Activated T-cell treated with anti-CD3 and anti-CD28 coated beads, Interleukin-2, amount 50 U/mL, for 4 hours (primary cell): Measurements from ENCODE around the gene TAL1. TPM values are rescaled to one million over a fixed set of nuclear protein-coding genes. Genes with fewer than 3 reads are reported as not detected.

Experiments used
- ATAC-seq, 2 donors: fragments of 200-7000 bp; cut with Tn5 transposase; one replicate each; pipeline ENCODE4 v1.10.0; 2021
- DNase-seq: peaks from one replicate; pipeline ENCODE4 v3.0.0-alpha.2; 2020
- H3K27me3 Mint-ChIP-seq: one replicate; pipeline ENCODE4 v1.8.0; 2021; ENCODE audit warnings: low read depth, mixed read lengths
- H3K36me3 Mint-ChIP-seq: one replicate; pipeline ENCODE4 v1.8.0; 2022; ENCODE audit warnings: mixed read lengths; ENCODE audit not compliant: insufficient read depth
- H3K4me1 Mint-ChIP-seq: one replicate; pipeline ENCODE4 v1.8.0; 2021; ENCODE audit warnings: low read depth, mixed read lengths
- H3K4me3 Mint-ChIP-seq: one replicate; pipeline ENCODE4 v1.8.0; 2021; ENCODE audit warnings: mild to moderate bottlenecking, moderate library complexity, mixed read lengths
- H3K9me3 Mint-ChIP-seq: one replicate; pipeline ENCODE4 v1.8.0; 2021; ENCODE audit warnings: mixed read lengths
- total RNA-seq, 3 donors: library from RNA; stranded (reverse); gene quantifications; one replicate each; pipeline ENCODE4 v1.2.1, GENCODE V29; 2021

The TAL1 gene
- total RNA-seq, 3 donors from 2014 or later = 0.05 to 0.14 (median 0.11) TPM

DNA sequence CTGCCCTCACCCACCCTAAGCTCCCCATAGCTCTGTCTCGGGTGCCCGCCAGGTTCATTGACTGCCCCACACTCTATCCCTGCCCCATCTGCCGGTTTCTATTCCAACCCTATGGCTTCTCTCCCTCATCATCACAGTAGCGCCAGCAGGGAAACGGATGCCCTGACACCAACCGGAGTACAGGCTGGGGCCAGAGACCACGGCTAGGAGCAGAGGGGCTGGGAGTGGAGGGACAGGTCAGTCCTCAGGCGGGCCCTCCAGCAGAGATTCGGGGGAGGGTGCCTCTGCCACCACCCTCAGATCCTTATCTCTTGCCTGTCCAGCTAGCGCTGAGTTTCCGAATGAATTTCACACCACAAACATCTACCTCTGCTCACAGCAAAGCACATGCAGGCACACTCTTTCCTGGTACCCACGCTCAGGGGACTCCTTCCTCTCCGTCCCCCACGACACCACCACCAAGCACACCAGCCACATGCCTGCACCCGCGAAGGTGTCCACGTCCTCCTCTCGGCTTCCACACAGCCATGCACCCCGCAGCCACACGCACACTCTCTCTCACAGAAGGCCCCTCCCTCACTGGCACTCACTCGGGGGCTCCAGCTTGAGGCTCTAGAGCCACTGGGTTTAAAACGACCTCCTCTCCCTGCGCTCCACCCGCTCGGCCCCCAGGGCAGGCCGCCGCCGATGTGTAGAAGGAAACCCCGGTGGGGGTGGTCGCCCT is 7.2 kb downstream of the TAL1 start:
- Mint-ChIP-seq H3K27me3 (peaks cover 42% of the 10 kb centered on the region), H3K9me3 (no peaks in the 10 kb centered on the region), H3K36me3 (no peaks in the 10 kb centered on the region), H3K4me3 (no peak overlapping the region), H3K4me1 (peaks cover 10% of the 10 kb centered on the region)
- DNase-seq (no peak), ATAC-seq (peak; percentile 12 to 22)

DNA sequence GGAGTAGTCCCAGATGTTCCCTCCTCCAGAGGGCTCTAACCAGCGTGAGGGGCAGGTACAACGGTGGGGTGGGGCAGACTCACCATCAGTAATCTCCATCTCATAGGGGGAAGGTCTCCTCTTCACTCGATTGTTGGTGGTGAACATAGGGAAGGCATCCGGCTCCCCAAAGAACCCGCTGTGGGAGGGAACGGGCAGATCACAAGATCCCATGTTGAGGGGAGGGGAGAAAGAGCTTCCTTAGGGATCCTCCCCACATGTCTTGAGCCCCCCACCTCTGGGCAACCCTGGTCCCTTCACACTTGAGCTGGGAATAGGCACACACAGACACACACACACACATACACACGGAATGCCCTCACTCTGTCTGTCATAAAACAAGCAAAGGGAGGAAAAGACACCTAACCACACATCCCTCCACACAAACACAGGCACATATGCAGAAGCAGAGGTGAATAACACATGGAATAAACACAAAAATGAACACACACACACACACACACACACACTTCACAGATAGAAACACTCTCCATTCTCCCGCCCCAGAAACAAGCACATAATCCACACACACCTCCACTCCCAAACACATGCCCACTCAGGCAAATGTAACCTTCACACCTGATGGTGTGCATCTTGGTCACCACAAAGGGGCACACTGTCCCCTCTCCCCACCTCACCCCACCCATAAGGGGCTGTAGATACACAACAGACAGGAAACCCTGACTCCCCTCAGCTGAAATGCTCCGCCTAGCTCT is 7.9 kb downstream of the TAL1 start:
- Mint-ChIP-seq H3K9me3 (no peaks in the 10 kb centered on the region), H3K4me1 (peaks cover 3% of the 10 kb centered on the region), H3K27me3 (peaks cover 34% of the 10 kb centered on the region), H3K4me3 (no peak overlapping the region), H3K36me3 (no peaks in the 10 kb centered on the region)
- ATAC-seq (no peak), DNase-seq (no peak)

DNA sequence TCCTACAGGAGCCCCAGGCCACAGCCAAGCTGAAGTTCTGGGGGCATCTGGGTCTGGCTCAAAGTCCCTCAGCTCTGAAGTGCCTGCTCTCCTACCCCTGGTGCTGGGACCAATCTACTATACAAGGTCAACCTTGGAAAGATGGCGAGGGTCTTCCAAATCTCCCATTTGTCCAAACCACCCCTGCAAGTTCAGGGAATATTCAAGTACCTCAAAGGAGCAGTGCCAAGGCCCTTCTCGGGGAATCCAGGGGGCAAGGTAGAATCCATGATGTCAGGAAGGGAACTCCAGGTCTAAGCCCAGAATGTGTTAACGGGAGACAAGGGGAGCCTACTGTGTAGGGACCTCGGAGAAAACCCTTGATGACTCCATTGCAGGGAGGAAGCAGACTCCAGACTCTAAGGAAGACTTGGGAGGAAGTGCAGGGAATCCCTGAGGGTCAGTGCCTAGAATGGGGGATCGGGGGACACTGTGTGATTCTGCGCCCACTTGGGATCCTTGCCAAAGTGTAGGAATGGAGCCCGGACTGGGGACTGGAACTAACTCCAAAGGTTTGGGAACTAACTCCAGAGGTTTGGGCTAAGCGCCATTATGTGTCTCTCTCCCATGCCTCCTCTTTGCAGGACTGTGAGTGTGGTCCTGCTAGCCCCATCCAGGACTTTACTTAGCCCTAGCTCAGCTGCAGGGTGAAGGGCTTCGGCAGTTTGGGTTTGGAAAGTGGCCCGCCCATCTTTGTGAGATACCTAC is 8.7 kb downstream of the TAL1 start:
- H3K9me3 Mint-ChIP-seq = no peaks in the 10 kb centered on the region

DNA sequence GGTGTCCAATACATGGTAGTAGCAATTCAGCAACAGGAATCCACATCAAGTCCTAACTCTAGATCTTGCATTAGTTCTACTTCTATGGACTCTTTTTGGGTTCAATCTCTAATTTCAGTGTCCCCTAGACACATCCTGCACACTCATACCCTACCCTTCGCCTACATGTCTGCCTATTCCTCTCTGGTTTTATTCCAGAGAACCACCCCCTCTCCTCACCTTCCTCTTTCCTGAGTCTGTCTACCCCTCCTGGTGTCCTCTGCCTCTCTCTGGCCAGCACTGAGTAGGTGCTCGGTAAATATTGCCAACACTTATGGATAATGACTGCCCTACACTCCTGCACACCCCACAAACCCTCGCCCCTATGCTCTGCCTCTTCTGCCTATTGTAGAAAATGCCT is 9.5 kb downstream of the TAL1 start:
- ATAC-seq (no peak), DNase-seq (no peak)
- H3K36me3 Mint-ChIP-seq = no peaks in the 10 kb centered on the region
- no peak overlapping the region for H3K4me3 Mint-ChIP-seq
- no peaks in the 10 kb centered on the region for H3K9me3 Mint-ChIP-seq
- peaks cover 3% of the 10 kb centered on the region for H3K4me1 Mint-ChIP-seq
- peaks cover 19% of the 10 kb centered on the region for H3K27me3 Mint-ChIP-seq

More for the DNA sequence above, 8.7 kb downstream of the TAL1 start:
- H3K36me3 Mint-ChIP-seq = no peaks in the 10 kb centered on the region
- ATAC-seq = no peak
- no peak for DNase-seq
- peaks cover 3% of the 10 kb centered on the region for H3K4me1 Mint-ChIP-seq
- no peak overlapping the region for H3K4me3 Mint-ChIP-seq
- peaks cover 28% of the 10 kb centered on the region for H3K27me3 Mint-ChIP-seq

DNA sequence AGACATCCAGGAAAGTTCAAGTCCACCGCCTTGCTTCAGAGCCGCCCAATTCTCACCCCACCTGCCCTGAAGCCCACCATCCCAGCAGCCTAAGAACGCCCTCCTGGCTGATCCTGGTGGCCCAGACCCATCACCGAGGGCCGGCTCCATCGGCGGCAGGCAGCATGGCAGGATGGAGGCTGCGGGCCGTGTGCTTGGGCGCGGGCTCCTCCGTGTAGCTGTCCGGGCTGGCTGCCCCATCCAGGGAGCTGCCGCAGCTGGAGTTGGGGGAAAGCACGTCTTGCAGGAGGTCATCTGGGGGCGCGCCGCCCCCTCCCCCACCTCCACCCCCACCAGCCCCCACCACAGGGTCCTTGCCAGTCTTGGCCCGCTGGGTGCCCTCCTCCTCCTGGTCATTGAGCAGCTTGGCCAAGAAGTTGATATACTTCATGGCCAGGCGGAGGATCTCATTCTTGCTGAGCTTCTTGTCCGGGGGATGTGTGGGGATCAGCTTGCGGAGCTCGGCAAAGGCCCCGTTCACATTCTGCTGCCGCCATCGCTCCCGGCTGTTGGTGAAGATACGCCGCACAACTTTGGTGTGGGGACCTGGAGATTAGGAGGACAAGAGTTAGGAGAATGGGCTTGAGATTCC is 12.3 kb downstream of the TAL1 start:
- H3K4me1 Mint-ChIP-seq = no peaks in the 10 kb centered on the region
- no peaks in the 10 kb centered on the region for H3K9me3 Mint-ChIP-seq
- no peak for DNase-seq
- peaks cover 3% of the 10 kb centered on the region for H3K27me3 Mint-ChIP-seq
- no peak overlapping the region for H3K4me3 Mint-ChIP-seq
- no peaks in the 10 kb centered on the region for H3K36me3 Mint-ChIP-seq
- no peak for ATAC-seq

DNA sequence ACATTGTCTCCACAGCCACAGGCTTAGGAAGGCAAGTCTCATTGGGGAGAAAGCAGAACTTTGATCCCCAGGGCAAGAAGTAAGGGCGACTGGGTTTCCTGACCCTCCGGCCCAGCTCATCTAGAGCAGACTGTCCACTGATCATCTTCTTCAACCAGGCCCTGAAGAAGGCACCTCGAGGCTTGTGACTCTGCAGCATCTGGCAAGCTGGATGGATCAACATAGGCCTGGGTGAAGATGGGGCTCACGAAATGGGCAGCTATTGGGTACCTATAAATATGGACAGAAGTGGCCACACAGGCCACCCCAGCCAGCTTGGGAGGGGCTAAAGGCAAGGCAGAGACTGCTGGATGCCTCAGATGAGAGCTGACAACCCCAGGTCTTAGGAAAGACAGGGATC is 13.0 kb downstream of the TAL1 start:
- Mint-ChIP-seq H3K9me3 (no peaks in the 10 kb centered on the region), H3K4me1 (no peaks in the 10 kb centered on the region), H3K27me3 (peaks cover 3% of the 10 kb centered on the region), H3K4me3 (no peak overlapping the region), H3K36me3 (no peaks in the 10 kb centered on the region)
- DNase-seq (no peak), ATAC-seq (no peak)

DNA sequence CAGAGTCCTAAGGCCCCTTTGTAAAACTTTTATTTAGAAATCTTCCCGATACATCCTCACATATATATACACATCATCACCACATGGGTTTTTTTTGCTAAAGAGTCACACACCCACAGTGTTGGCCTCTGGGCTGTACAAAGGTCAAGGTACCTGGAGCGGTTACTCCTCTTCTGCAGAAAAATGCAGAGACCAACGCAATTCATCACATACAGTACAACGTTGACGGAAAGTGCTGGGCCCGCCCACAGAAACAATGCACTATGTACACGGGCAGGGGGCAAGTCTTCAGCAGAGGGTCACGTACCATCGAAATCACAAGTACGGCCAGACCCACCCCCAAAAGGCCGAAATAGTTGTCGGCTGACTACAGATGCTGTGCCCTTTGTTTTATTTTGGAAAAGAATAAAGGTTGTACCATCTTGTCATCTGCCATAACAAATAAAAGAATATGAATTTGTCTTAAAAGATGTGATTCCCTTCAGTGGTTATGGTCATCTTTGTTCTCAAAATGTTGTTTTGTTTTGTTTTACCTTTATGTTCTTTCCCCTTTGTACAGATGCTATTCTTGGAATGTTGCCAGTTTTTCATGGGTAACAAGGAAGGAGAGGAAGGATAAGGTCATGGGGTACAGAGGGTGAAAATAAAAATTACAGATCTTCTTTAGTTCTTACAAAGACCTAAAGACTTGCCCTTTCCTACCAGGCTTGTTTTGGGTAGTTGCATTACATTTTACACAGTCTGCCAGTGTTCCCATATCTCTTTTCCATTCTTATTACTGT is 15.6 kb downstream of the TAL1 start:
- DNase-seq (no peak), ATAC-seq (no peak)
- H3K9me3 Mint-ChIP-seq = no peaks in the 10 kb centered on the region
- H3K4me1 Mint-ChIP-seq = no peaks in the 10 kb centered on the region
- H3K27me3 Mint-ChIP-seq = peaks cover 3% of the 10 kb centered on the region
- no peak overlapping the region for H3K4me3 Mint-ChIP-seq
- no peaks in the 10 kb centered on the region for H3K36me3 Mint-ChIP-seq

DNA sequence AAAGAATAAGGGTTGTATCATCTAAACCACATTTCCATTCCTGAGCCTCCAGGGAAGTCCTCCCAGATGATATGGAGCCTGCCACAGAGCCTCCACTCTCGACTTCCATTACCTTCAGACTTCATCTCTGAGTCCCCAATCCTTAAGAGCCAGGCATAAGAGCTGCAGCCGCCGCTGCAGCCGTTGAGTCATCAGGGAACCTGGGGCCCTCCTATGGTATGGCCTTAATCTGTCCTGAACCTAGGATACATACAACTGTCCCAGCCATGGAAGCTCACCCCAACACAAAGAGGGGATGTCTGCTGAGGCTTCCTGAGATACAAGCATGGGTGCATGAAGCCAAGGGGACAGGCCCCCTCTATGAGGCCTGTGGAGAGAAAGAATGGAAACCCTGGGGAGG is 16.3 kb downstream of the TAL1 start:
- Mint-ChIP-seq H3K4me1 (no peaks in the 10 kb centered on the region), H3K9me3 (no peaks in the 10 kb centered on the region), H3K27me3 (peaks cover 2% of the 10 kb centered on the region), H3K4me3 (no peak overlapping the region), H3K36me3 (no peaks in the 10 kb centered on the region)
- DNase-seq (no peak), ATAC-seq (no peak)

DNA sequence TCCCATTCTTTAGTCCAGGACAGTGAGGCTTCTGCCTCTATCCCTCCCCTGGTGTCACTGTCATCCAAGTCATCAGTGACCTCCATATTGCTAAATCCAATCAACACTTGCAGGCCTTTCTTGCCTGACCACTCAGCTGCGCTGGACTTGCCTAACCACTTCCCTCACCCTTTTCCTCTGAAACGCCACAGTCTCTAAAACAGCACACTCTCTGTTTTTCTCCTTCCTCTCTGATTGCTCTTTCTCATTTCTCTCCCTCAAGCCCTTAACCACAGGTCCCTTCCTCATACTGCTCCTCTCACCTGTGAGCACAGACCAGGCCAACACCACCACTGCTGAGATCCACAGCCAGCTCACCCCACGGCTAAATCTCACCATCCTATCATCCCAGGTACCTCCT is 17.5 kb downstream of the TAL1 start:
- no peak for ATAC-seq
- DNase-seq = no peak
- Mint-ChIP-seq H3K27me3 (peaks cover 4% of the 10 kb centered on the region), H3K36me3 (no peaks in the 10 kb centered on the region), H3K4me1 (no peaks in the 10 kb centered on the region), H3K4me3 (no peak overlapping the region), H3K9me3 (no peaks in the 10 kb centered on the region)

DNA sequence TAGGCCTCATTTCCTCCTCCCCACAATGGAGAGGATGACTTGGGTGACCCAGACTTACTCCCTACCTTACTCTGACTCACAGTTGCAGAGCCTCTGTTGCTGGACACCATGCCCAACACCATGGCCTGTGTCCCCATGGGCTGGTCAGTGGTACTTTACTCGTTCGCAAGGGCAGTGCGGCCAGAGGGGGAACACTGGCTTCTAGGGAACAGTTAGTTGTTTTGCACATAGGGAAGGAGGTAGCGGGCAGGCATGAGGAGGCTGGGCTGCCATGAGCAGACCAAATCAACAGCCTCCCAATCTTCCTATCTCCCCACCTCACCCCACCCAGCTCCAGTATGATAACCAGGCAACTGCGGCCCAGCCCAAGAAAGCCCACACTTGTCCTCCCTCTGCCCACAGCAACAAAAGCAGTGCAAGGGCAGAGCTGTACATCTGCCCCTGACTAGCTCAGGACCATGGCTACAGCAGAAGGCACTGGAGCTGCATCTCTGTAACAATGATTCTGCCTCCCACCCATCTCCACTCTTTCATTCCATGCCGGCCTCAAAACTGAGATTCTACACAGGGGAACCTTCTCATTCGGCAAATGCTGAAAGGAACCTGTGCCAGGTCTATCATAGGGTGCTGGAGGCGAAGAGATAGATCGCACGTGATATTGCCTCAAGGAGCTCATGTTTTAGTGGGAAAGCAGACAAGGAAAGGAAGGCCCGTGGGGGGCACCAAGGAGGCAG is 18.6 kb downstream of the TAL1 start:
- DNase-seq = no peak
- no peaks in the 10 kb centered on the region for H3K36me3 Mint-ChIP-seq
- H3K9me3 Mint-ChIP-seq = no peaks in the 10 kb centered on the region
- no peak for ATAC-seq
- H3K27me3 Mint-ChIP-seq = peaks cover 10% of the 10 kb centered on the region
- no peaks in the 10 kb centered on the region for H3K4me1 Mint-ChIP-seq
- no peak overlapping the region for H3K4me3 Mint-ChIP-seq

DNA sequence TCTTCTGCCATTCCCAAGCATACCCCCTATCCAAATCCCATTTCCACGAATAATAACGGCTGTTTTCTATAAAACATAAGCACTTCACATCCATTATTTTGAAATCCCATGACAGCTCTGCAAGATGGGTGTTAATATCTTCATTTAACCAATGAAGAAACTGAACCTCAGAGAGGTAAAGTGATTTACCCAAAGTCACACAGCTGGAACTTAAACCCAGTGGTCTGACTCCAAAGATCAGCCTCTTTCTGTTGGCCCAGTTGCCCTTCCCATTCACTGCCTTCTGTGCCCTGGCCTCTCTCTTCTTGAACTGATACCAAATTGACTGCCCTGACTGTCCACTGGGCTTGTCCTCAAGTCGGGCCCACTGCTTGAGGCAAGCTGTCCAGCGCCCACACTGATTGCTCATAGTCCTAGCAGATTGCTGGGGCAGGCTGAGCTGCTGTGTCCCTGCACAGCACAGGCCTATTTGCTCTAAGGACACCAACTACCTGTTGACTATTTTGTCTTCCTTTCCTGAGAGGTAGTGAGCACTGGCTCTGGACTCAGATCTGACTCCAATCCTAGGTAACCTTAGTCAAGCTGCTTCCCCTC is 19.3 kb downstream of the TAL1 start:
- H3K27me3 Mint-ChIP-seq = peaks cover 12% of the 10 kb centered on the region
- no peak overlapping the region for H3K4me3 Mint-ChIP-seq
- H3K4me1 Mint-ChIP-seq = no peaks in the 10 kb centered on the region
- ATAC-seq (no peak), DNase-seq (no peak)
- no peaks in the 10 kb centered on the region for H3K9me3 Mint-ChIP-seq
- H3K36me3 Mint-ChIP-seq = no peaks in the 10 kb centered on the region

DNA sequence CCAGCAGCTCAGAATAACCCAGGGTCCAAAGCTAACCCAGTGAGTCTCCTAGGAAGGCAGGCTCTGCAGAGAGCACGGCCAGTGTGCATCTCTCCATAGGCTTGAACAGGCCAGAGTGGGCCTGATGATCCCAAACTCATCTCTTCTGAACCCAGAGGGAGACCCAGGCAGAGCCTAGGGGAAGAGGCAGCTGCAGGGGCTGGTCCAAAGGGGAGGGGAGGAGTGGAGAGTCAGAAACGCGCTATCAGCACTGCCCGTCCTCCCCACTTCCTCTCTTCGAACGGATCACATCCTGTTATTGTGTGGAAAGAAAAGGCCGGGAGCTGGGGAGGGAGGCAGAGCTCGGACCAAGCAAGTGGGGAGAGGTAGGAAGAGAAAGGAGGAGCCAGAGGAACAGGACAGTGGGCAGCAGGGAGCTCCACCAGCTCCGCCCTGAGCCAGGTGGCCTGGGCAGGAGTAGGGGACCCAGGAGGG is 20.2 kb downstream of the TAL1 start:
- no peaks in the 10 kb centered on the region for H3K36me3 Mint-ChIP-seq
- H3K9me3 Mint-ChIP-seq = no peaks in the 10 kb centered on the region
- no peak overlapping the region for H3K4me3 Mint-ChIP-seq
- no peak for DNase-seq
- no peak for ATAC-seq
- no peaks in the 10 kb centered on the region for H3K4me1 Mint-ChIP-seq
- peaks cover 16% of the 10 kb centered on the region for H3K27me3 Mint-ChIP-seq

DNA sequence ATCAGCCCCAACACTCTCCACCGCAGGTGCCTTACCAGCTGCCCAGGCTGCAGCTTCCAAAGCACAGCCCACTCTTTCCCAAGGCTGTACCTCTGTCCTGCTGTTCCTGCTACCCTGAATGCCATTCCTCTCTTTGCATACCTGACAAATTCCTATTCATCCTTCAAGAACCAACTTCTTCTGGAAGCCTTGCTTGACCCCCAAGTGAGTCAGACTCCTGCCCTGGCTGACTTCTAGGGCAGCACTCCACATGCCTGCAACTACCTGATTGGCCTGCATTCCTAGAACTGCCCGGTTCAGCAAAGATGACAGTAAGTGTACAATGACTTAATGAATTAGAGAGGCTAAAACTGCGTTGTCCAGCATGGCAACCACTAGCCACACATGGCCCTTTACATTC is 21.4 kb downstream of the TAL1 start:
- no peaks in the 10 kb centered on the region for H3K4me1 Mint-ChIP-seq
- H3K36me3 Mint-ChIP-seq = no peaks in the 10 kb centered on the region
- DNase-seq (no peak), ATAC-seq (no peak)
- peaks cover 22% of the 10 kb centered on the region for H3K27me3 Mint-ChIP-seq
- no peaks in the 10 kb centered on the region for H3K9me3 Mint-ChIP-seq
- no peak overlapping the region for H3K4me3 Mint-ChIP-seq
